H1 (cell line): ENCODE measurements around the gene MIS18A. TPM values are rescaled to one million over a fixed set of nuclear protein-coding genes. Genes with fewer than 3 reads are reported as not detected.

Source experiments
- ASH2L ChIP-seq: fragments of 200-600, 300-600 bp; sonication (generic); IDR thresholded peaks from one replicate; pipeline ENCODE4 v1.7.1; 2017; ENCODE audit warnings: low read length
- ATF3 ChIP-seq: IDR thresholded peaks from 2 replicates; pipeline ENCODE4 v1.6.1; 2011; ENCODE audit warnings: low read depth, mild to moderate bottlenecking, low read length; ENCODE audit not compliant: insufficient read depth
- CBX8 ChIP-seq: fragments of 300-800, 300-1000 bp; sonication (generic); IDR thresholded peaks from 2 replicates; pipeline ENCODE4 v1.7.1; 2016; ENCODE audit warnings: low read depth, low read length, borderline replicate concordance
- CHD7 ChIP-seq: fragments of 300-600 bp; sonication (generic); IDR thresholded peaks from 2 replicates; pipeline ENCODE4 v1.7.1; 2012; ENCODE audit warnings: low read length, moderate library complexity, mild to moderate bottlenecking, inconsistent platforms; ENCODE audit not compliant: insufficient replicate concordance
- EGR1 ChIP-seq: IDR thresholded peaks from 2 replicates; pipeline ENCODE4 v1.6.1; 2011; ENCODE audit warnings: low read depth, low read length, borderline replicate concordance
- FOSL1 ChIP-seq: IDR thresholded peaks from 2 replicates; pipeline ENCODE4 v1.6.1; 2011; ENCODE audit warnings: mild to moderate bottlenecking, low read depth, low read length, moderate library complexity; ENCODE audit not compliant: insufficient read depth
- GTF2F1 ChIP-seq: IDR thresholded peaks from 2 replicates; pipeline ENCODE4 v1.6.1; 2012; ENCODE audit warnings: low read depth, low read length, improper control_type of control experiment, borderline replicate concordance
- HDAC6 ChIP-seq: IDR thresholded peaks from one replicate; pipeline ENCODE4 v1.7.1; 2012; ENCODE audit warnings: low read depth, mild to moderate bottlenecking, inconsistent platforms, low read length, moderate library complexity
- JUND ChIP-seq: IDR thresholded peaks from 2 replicates; pipeline ENCODE4 v1.6.1; 2011; ENCODE audit warnings: mild to moderate bottlenecking, improper control_type of control experiment, low read length
- POLR2AphosphoS5 ChIP-seq: IDR thresholded peaks from 2 replicates; pipeline ENCODE4 v1.6.1; 2011; ENCODE audit warnings: low read depth, low read length
- RBBP5 ChIP-seq: IDR thresholded peaks from 2 replicates; pipeline ENCODE4 v1.7.1; 2012; ENCODE audit warnings: low read depth, mild to moderate bottlenecking, inconsistent platforms, low read length, moderate library complexity, borderline replicate concordance
- SIRT6 ChIP-seq: IDR thresholded peaks from one replicate; pipeline ENCODE4 v1.7.1; 2012; ENCODE audit warnings: low read length, inconsistent platforms
- polyA plus RNA-seq, 7 experiments: library from polyadenylated mRNA; depleted of rRNA in 3 of 7; stranded (reverse) in 5 of 7; unstranded in 2 of 7; fragments of >200 nt in 5 of 7; fragments of 200-250 nt in 2 of 7; gene quantifications; 1 replicate in 5 of 7; 2 replicates in 1 of 7; 4 replicates in 1 of 7; pipeline versions ENCODE4 v1.2.1 to v1.2.3, GENCODE V29; 2011 to 2013; ENCODE audit warnings: missing spikeins in 2 of 7, mixed read lengths in 2 of 7
- total RNA-seq: library from RNA; stranded (reverse); fragmentation: NEBNext Ultra II Directional; extraction: Animal tissue kit (Norgen Biotek cat#: 25700); gene quantifications from 2 replicates; pipeline ENCODE4 v1.2.1, GENCODE V29; 2021

MIS18A gene
- total and polyA plus RNA-seq, 2 of the 8 experiments (the other 6 are each of a cell fraction or from before 2014, with no cell fraction given), result 28.9 to 53.0 TPM

- TF ChIP-seq CHD7 (no peak), CBX8 (no peak), HDAC6 (no peak), RBBP5 (no peak), SIRT6 (no peak), EGR1 (no peak), POLR2AphosphoS5 (no peak), FOSL1 (no peak), GTF2F1 (no peak), ATF3 (no peak), JUND (no peak), ASH2L (no peak)
Observed at GRCh38 chr21:32238063-32238462, 40.8 kb downstream of the MIS18A start (continued).
